Central memory CD8-positive, alpha-beta T cell (primary cell): ENCODE data around the gene NCOA6.

Experiments used
- ATAC-seq: fragments of 150-1000 bp; cut with Tn5 transposase; replicated peaks from 2 replicates; pipeline ENCODE4 v1.10.0; 2022; ENCODE audit warnings: mild to moderate bottlenecking, moderate FRiP score, moderate number of reproducible peaks; ENCODE audit not compliant: poor library complexity, severe bottlenecking; ENCODE audit errors: extremely low read depth
- DNase-seq, 2 donors: peaks; one replicate each; pipeline ENCODE4 v3.0.0; 2021; ENCODE audit warnings: low spot score in 2 of 2
- H3K27ac Mint-ChIP-seq: one replicate; pipeline ENCODE4 v1.8.0; 2022; ENCODE audit warnings: low read depth, mild to moderate bottlenecking, moderate library complexity, mixed read lengths
- H3K27me3 Mint-ChIP-seq: one replicate; pipeline ENCODE4 v1.8.0; 2022; ENCODE audit warnings: mixed read lengths
- H3K36me3 Mint-ChIP-seq: one replicate; pipeline ENCODE4 v1.8.0; 2022; ENCODE audit warnings: mild to moderate bottlenecking, moderate library complexity, mixed read lengths; ENCODE audit not compliant: insufficient read depth
- H3K4me1 Mint-ChIP-seq: one replicate; pipeline ENCODE4 v1.8.0; 2022; ENCODE audit warnings: mixed read lengths
- H3K4me3 Mint-ChIP-seq: one replicate; pipeline ENCODE4 v1.8.0; 2022; ENCODE audit warnings: mild to moderate bottlenecking, moderate library complexity, mixed read lengths
- H3K9me3 Mint-ChIP-seq: one replicate; pipeline ENCODE4 v1.8.0; 2022; ENCODE audit warnings: mixed read lengths

The NCOA6 gene

DNA sequence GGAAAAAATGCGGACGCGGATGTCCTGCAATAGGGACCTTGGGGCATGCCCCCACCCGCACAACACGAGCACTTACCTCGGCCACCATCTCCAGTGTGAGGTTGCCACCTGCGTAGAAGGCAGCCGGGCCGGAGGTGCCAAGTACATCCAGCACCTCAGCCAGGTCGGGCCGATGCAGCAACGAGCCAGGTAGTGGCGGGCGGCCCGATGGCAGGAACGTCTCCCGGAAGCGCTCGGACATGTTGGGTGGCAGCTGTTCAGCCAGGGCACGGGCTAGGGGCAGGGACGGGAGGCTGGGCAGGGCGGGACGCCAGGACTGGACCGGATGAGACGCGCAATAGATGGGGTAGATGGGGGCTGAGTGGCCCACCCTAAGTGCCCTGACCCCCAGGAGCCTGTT, 33.9 kb upstream of the NCOA6 start:
- Mint-ChIP-seq H3K36me3 (peaks cover 15% of the 10 kb centered on the region), H3K27ac (no peak overlapping the region), H3K9me3 (no peaks in the 10 kb centered on the region), H3K27me3 (no peaks in the 10 kb centered on the region), H3K4me3 (no peak overlapping the region), H3K4me1 (peaks cover 5% of the 10 kb centered on the region)
- no peak for ATAC-seq
- DNase-seq: no peak

DNA sequence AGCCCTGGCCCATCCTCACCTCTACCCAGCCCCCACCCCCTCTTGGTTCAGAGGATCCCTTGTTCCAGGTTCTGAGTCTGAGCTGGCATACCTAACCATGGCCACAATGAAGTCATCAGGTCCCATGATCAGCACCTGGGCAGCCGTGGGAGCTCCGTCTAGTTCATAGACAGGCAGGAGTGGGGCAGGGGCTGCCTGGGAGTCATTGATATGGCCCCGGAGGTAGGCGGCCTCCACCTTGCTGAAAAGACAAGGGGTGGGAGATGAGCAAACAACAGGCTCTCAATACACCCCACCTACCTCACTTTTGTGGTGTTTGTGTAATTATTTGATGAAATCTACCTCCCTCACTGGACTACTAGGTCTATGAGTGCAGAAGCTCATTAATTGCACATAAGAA, 26.8 kb upstream of the NCOA6 start:
- DNase-seq: no peak
- Mint-ChIP-seq H3K27me3 (no peaks in the 10 kb centered on the region), H3K4me3 (no peak overlapping the region), H3K9me3 (no peaks in the 10 kb centered on the region), H3K4me1 (no peaks in the 10 kb centered on the region), H3K36me3 (peaks cover 12% of the 10 kb centered on the region), H3K27ac (no peak overlapping the region)
- ATAC-seq: no peak

DNA sequence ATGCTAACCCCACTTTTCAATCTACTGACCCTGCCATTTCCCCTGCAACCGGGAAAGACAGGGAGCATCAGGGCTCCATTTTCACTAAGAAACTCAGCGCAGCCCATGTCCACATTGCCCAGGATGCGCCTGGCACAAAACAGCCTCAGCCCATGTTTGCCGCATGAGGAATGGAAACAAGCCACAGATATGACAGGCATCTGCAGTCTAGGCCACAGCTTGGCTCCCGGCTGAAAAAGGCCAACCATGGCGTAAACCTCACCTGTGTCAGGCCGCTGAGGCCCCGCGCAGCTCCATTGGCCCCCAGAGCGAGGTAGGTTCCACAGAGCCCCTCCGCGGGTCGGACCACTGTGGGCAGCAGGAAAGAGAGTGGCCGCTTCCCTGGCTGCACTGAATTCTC, 25.5 kb upstream of the NCOA6 start:
- no peaks in the 10 kb centered on the region for H3K27me3 Mint-ChIP-seq
- peaks cover 12% of the 10 kb centered on the region for H3K36me3 Mint-ChIP-seq
- H3K27ac Mint-ChIP-seq: no peak overlapping the region
- H3K4me1 Mint-ChIP-seq: no peaks in the 10 kb centered on the region
- no peak overlapping the region for H3K4me3 Mint-ChIP-seq
- H3K9me3 Mint-ChIP-seq: no peaks in the 10 kb centered on the region
- DNase-seq (no peak), ATAC-seq (no peak)

DNA sequence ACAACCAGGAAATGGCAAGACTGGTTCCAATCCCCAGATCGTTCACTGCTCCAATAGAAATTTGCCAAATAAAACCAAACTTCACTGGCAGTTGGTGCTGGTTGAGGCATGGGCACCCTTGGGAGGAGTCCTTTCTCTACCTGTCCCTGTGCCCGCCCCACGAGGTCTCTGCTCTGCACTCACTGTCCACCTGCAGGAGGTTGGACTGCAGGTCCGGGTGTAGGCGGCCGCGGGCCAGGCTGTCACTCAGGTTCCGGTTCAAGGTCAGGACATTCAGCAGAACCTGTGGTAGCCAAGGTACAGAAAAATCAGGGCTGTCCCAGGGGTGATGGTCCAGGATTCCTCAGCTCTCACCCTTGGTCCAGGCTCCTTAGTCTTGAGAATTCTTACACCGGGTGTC, 24.3 kb upstream of the NCOA6 start:
- H3K27ac Mint-ChIP-seq: no peak overlapping the region
- no peaks in the 10 kb centered on the region for H3K9me3 Mint-ChIP-seq
- peaks cover 7% of the 10 kb centered on the region for H3K36me3 Mint-ChIP-seq
- H3K4me1 Mint-ChIP-seq: no peaks in the 10 kb centered on the region
- H3K27me3 Mint-ChIP-seq: no peaks in the 10 kb centered on the region
- DNase-seq (no peak), ATAC-seq (no peak)
- H3K4me3 Mint-ChIP-seq: no peak overlapping the region

DNA sequence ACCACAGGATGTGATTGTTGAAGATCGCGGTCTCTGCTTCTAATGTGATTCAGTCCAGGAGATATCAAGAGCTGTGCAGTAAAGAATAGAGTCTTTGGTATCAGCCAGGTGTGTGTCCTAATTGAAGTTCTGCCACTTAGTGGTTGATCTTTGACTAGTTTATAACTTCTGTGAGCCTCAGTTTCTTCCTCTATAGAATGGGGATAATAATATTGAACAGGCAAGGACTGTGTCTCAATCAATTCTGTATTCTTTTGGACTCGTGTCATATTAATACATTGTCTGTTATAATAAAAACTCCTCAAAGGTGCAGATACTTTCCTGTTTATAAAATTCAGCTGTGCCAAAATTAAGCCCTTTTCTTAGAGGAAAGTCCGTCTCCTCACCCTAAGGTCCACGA, 23.1 kb upstream of the NCOA6 start:
- Mint-ChIP-seq H3K9me3 (no peaks in the 10 kb centered on the region), H3K27me3 (no peaks in the 10 kb centered on the region), H3K4me3 (no peak overlapping the region), H3K36me3 (peaks cover 7% of the 10 kb centered on the region), H3K27ac (no peak overlapping the region), H3K4me1 (no peaks in the 10 kb centered on the region)
- DNase-seq (no peak), ATAC-seq (no peak)

DNA sequence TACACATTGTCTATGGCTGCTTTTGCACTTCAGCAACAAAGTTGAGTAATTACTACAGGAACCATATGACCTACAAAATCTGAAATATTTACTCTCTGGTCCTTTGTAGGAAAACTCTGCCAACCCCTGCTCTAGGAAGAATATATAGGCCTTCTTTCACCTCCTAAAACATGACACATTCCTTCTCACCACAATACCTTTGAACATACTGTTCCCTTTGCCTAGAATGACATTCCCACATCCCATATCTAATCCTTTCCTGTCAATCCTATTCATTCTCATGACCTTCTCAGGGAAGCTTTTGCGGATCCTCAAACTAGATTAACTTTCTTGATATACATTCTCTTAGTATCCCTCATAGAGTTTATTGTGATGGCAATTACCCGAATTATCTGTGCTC, 18.0 kb upstream of the NCOA6 start:
- no peaks in the 10 kb centered on the region for H3K9me3 Mint-ChIP-seq
- ATAC-seq (no peak), DNase-seq (no peak)
- H3K27ac Mint-ChIP-seq: no peak overlapping the region
- no peaks in the 10 kb centered on the region for H3K4me1 Mint-ChIP-seq
- H3K4me3 Mint-ChIP-seq: no peak overlapping the region
- H3K27me3 Mint-ChIP-seq: peaks cover 14% of the 10 kb centered on the region
- peaks cover 1% of the 10 kb centered on the region for H3K36me3 Mint-ChIP-seq

DNA sequence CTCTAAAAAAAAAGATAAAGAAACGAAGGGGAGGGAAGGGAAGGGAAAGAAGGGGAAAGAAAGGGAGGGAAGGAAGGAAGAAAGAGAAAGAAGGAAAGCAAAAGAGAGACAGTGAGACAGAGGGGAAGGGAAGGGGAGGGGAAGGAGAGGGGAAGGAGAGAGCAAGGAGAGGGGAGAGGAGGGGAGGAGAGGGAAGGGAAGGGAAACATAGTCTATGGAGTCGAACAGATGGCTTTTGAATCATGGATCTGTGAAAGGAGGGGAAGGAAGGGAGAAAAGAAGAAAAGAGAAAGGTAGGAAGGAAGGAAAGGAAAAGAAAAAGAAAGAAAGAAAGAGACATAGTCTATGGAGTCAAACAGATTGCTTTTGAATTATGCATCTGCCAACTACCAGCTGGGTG, 16.7 kb upstream of the NCOA6 start:
- DNase-seq: no peak
- Mint-ChIP-seq H3K9me3 (no peaks in the 10 kb centered on the region), H3K27ac (no peak overlapping the region), H3K27me3 (peaks cover 14% of the 10 kb centered on the region), H3K36me3 (peaks cover 1% of the 10 kb centered on the region), H3K4me1 (no peaks in the 10 kb centered on the region), H3K4me3 (no peak overlapping the region)
- ATAC-seq: no peak

DNA sequence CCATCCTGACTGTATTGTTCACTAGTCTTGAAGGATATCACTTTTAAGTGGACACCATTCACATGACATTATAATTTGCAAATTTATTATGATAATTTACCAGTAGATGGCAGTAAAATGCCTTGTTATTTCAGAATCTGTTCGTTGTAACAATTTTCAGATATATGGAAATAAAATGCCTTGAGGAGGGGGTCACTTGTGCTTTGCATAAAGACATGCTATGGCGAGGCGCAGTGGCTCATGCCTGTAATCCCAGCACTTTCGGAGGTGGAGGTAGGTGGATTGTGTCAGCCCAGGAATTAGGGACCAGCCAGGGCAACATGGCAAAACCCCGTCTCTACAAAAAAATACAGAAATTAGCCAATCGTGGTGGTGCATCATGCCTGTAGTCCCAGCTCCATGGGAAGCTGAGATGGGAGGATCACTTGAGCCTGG, 9.0 kb upstream of the NCOA6 start:
- Mint-ChIP-seq H3K4me1 (peaks cover 6% of the 10 kb centered on the region), H3K27me3 (peaks cover 23% of the 10 kb centered on the region), H3K36me3 (peaks cover 2% of the 10 kb centered on the region), H3K9me3 (no peaks in the 10 kb centered on the region), H3K27ac (no peak overlapping the region), H3K4me3 (no peak overlapping the region)
- ATAC-seq: no peak
- DNase-seq: no peak

DNA sequence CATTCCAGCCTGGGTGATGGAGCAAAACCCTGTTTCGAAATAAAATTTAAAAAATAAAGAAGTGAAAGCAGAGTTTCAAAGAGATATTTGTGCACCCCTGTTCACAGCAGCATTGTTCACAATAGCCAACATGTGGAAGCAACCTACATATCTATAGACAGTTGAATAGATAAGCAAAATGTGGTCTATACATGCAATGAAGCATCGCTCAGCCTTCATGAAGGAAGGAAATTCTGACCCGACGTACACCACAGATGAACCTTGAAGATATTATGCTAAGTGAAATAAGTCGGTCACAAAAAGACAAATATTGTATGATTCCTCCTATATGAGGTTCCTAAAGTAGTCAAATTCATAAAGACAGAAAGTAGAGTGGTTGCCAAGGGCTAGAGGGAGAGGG, 6.5 kb upstream of the NCOA6 start:
- Mint-ChIP-seq H3K4me1 (peaks cover 6% of the 10 kb centered on the region), H3K4me3 (no peak overlapping the region), H3K9me3 (no peaks in the 10 kb centered on the region), H3K27me3 (peaks cover 23% of the 10 kb centered on the region), H3K36me3 (peaks cover 2% of the 10 kb centered on the region), H3K27ac (no peak overlapping the region)
- ATAC-seq (no peak), DNase-seq (no peak)

DNA sequence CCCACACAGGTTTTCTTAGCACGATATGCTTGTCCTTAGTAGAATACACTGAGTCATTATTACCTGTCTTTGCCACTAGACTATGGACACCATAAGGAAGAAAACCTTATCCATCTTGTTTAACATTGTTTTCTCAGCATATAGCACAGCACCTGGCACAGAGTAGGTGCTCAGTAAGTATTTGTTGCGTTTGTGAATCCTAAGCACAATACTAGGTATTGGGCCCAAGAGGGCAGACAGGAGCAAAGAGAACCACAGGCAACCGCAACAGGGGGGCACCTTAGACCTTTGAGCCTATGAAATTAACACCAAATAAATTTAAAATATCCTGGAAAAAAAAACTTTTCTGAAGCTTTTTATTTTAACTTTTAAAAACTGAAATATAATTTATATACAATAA, 3.7 kb upstream of the NCOA6 start:
- Mint-ChIP-seq H3K4me3 (no peak overlapping the region), H3K9me3 (no peaks in the 10 kb centered on the region), H3K27ac (no peak overlapping the region), H3K27me3 (peaks cover 16% of the 10 kb centered on the region), H3K4me1 (peaks cover 14% of the 10 kb centered on the region), H3K36me3 (peaks cover 7% of the 10 kb centered on the region)
- ATAC-seq (no peak), DNase-seq (no peak)

DNA sequence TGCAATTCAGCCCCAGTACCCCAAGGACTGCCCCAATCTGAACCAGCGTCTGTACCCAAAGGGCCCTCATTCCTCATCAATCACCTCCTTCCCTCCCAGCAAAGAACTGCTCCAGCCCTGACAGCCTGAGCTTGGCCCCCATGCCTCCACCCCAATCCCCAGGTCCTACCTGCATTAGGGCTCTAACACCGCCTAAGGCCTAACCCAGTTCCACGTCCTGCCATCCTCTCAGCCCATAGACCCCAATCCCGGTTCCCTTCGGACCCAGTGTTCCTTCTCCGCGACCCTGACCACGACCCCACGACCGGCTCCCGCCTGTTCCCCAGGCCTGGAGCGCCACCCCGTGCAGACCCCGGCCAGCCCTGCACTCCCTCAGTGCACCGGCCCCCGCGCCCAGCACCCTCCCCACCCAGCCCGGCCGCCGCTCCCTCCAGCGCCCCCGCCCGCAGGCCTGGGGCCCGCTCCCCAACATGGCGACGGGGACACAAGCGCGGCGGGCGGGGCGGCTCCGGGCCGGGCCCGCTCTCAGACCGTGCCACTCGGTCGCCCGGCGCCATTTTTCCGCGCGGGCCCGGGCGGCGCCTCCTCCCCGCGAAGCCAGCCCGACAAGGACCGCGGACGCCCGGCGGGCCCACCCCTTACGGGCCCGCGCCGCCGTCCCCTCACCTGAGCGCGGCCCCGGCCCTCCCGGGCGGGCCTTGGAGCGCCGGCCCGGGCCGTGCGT, 483 bp downstream of the NCOA6 start:
- H3K9me3 Mint-ChIP-seq: no peaks in the 10 kb centered on the region
- peaks cover 38% of the 10 kb centered on the region for H3K4me1 Mint-ChIP-seq
- H3K27ac Mint-ChIP-seq: peak overlapping the region; percentile 86
- DNase-seq (peak; percentile 40 to 50), ATAC-seq (peak; percentile 90)
- peak overlapping the region; percentile 87 for H3K4me3 Mint-ChIP-seq
- peaks cover 9% of the 10 kb centered on the region for H3K36me3 Mint-ChIP-seq
- no peaks in the 10 kb centered on the region for H3K27me3 Mint-ChIP-seq

DNA sequence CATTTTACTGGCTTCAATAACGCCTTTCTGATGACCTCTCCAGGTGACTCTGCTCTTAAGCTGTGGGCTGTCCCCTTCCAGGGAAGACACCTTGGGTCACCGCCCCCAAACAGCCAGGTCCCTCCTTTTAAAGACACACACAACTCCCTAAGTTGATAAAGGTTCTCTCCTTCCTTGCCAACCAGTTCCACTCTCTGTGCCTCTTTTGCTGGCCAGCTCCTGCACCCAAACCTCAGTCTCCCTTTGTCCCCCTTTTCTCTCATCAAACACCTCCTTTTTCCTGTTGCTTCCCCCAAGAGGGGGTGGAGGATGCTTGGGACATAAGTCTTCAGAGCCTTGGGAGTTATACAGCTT, 1.0 kb downstream of the NCOA6 start:
- peak; percentile 55 for ATAC-seq
- H3K4me1 Mint-ChIP-seq: peaks cover 38% of the 10 kb centered on the region
- peaks cover 9% of the 10 kb centered on the region for H3K36me3 Mint-ChIP-seq
- DNase-seq: peak; percentile 46 to 55
- H3K9me3 Mint-ChIP-seq: no peaks in the 10 kb centered on the region
- no peaks in the 10 kb centered on the region for H3K27me3 Mint-ChIP-seq
- H3K27ac Mint-ChIP-seq: peak overlapping the region; percentile 86
- peak overlapping the region; percentile 87 for H3K4me3 Mint-ChIP-seq

DNA sequence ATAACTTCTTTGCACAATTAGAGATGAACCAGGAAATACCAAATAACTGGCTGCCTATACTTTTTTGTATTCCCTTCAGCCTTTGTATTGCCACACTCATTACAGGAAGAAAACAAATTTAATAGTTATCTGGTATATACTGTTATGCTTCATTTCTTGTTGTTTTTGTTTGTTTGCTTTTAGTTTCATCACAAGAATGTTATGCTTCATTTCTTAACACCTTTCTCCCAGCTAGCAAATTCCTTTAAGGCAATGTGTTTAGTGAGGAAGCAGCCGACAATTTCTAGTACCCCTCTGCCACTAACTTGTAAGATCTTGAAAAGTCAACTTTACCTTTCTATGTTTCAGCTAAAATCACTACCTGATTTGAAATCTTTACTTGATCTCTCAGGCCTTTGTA, 1.4 kb downstream of the NCOA6 start:
- Mint-ChIP-seq H3K9me3 (no peaks in the 10 kb centered on the region), H3K27ac (peak overlapping the region; percentile 86), H3K36me3 (peaks cover 9% of the 10 kb centered on the region), H3K4me1 (peaks cover 38% of the 10 kb centered on the region), H3K4me3 (peak overlapping the region; percentile 87), H3K27me3 (no peaks in the 10 kb centered on the region)
- no peak for DNase-seq
- ATAC-seq: no peak
